Thyroid gland (tissue), 4 donors: Measurements from ENCODE around the gene OASL. TPM values are rescaled to one million over a fixed set of nuclear protein-coding genes. Genes with fewer than 3 reads are reported as not detected.

ENCODE experiments used
- DNase-seq, 2 donors: peaks; one replicate each; pipeline ENCODE4 v3.0.0-alpha.2; 2019
- H3K27ac ChIP-seq, 3 donors: fragments of 200-600 bp; sonication (generic); 1 replicate in 2 of 3; 2 replicates in 1 of 3; pipeline ENCODE4 v1.5.1; 2016 to 2019; ENCODE audit warnings: mild to moderate bottlenecking in 1 of 3, moderate library complexity in 1 of 3
- H3K27me3 ChIP-seq: fragments of 200-600 bp; sonication (generic); one replicate; pipeline ENCODE4 v1.5.1; 2019
- H3K36me3 ChIP-seq, 2 donors: fragments of 200-600 bp; sonication (generic); one replicate each; pipeline ENCODE4 v1.5.1; 2016 to 2019
- H3K4me1 ChIP-seq, 2 donors: fragments of 200-600 bp; sonication (generic); one replicate each; pipeline ENCODE4 v1.5.1; 2017 to 2019
- H3K4me3 ChIP-seq, 3 donors: fragments of 200-600 bp; sonication (generic); replicated peaks in 1 of 3; 1 replicate in 2 of 3; 2 replicates in 1 of 3; pipeline ENCODE4 v1.5.1; 2016; ENCODE audit warnings: mild to moderate bottlenecking in 1 of 3
- H3K9me3 ChIP-seq: fragments of 200-600 bp; sonication (generic); one replicate; pipeline ENCODE4 v1.5.1; 2017
- POLR2A ChIP-seq, 2 donors: fragments of 450-650 bp; IDR thresholded peaks; one replicate each; pipeline ENCODE4 v1.6.1; 2017; ENCODE audit warnings: antibody characterized with exemption in 2 of 2, mild to moderate bottlenecking in 2 of 2, moderate library complexity in 1 of 2
- WGBS, 2 donors: methylation state at CpG; one replicate each; pipeline ENCODE4 v1.1.5; 2017; 5-methylcytosine and 5-hydroxymethylcytosine counted together
- intact Hi-C: fragments of 100-400 bp; cut with DNase I; formaldehyde crosslinking; loops from one replicate; pipeline ENCODE4 v1.15.1; 2023
- total RNA-seq, 4 donors: library from RNA; depleted of rRNA; stranded (reverse); fragments of >200 nt; gene quantifications; one replicate each; pipeline ENCODE4 v1.2.3, GENCODE V29; 2016
- TF ChIP-seq, protein P1 (sequence below), 6 experiments: fragments of 200-600 bp in 3 of 6; fragments of 450-650 bp in 3 of 6; sonication (generic) in 3 of 6; IDR thresholded peaks; one replicate each; pipeline ENCODE4 v1.5.1; 2016 to 2019; ENCODE audit warnings: antibody characterized with exemption in 6 of 6, mild to moderate bottlenecking in 2 of 6, inconsistent platforms in 1 of 6, moderate library complexity in 1 of 6

Gene OASL
- total RNA-seq, 4 donors from 2014 or later, result 0.20 to 1.4 (median 0.49) TPM

DNA sequence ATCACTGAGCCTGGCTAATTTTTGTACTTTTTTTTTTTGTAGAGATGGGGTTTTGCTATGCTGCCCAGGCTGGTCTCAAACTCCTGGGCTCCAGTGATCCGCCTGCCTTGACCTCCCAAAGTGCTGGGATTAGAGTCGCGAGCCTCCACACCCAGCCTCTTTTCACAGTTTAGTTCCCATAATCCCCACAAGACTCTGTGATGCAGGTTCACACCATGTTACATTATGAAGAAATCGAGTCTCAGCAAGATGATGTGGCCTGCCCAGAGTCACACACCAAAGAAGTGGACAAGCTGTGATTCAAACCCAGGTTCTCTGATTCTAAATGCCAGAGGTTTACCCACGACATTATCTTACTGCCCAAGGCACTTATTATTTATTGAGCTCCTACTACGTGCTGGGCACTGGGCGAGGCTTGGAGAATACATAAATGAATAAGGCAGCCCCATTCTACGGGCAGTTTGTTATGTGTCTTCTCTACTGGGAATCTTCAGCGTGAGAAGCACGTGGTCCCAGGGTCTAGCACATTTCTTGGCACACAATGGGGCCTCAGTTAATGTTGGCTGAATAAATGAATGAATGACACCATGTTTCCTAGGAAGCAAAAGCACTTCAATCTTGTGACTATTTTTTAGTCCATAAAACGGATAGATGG, 23.5 kb upstream of the OASL start:
- Histone ChIP-seq H3K9me3 (no peaks in the 10 kb centered on the region), H3K36me3 (no peaks in the 10 kb centered on the region), H3K27ac (no peak overlapping the region), H3K27me3 (no peaks in the 10 kb centered on the region), H3K4me1 (peaks cover 8 to 11% of the 10 kb centered on the region in 2 donors), H3K4me3 (no peak overlapping the region)
- 91 to 95% methylated on average over 11 of the region's 11 CpGs for WGBS, 2 donors
- TF ChIP-seq, protein P1, sequence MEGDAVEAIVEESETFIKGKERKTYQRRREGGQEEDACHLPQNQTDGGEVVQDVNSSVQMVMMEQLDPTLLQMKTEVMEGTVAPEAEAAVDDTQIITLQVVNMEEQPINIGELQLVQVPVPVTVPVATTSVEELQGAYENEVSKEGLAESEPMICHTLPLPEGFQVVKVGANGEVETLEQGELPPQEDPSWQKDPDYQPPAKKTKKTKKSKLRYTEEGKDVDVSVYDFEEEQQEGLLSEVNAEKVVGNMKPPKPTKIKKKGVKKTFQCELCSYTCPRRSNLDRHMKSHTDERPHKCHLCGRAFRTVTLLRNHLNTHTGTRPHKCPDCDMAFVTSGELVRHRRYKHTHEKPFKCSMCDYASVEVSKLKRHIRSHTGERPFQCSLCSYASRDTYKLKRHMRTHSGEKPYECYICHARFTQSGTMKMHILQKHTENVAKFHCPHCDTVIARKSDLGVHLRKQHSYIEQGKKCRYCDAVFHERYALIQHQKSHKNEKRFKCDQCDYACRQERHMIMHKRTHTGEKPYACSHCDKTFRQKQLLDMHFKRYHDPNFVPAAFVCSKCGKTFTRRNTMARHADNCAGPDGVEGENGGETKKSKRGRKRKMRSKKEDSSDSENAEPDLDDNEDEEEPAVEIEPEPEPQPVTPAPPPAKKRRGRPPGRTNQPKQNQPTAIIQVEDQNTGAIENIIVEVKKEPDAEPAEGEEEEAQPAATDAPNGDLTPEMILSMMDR (IDR thresholded peaks at IDR 0.05), result no peak
- no peak for TF ChIP-seq POLR2A (IDR thresholded peaks at IDR 0.05)
- intact Hi-C loops, result no loop called here
- no peak for DNase-seq

GRCh38 chr12:121061831-121062230, 22.8 kb upstream of the OASL start:
- Histone ChIP-seq H3K27me3 (no peaks in the 10 kb centered on the region), H3K4me1 (peaks cover 8 to 11% of the 10 kb centered on the region in 2 donors), H3K4me3 (no peak overlapping the region), H3K9me3 (no peaks in the 10 kb centered on the region), H3K27ac (no peak overlapping the region), H3K36me3 (no peaks in the 10 kb centered on the region)
- TF ChIP-seq POLR2A (IDR thresholded peaks at IDR 0.05), result no peak
- TF ChIP-seq, protein P1 (IDR thresholded peaks at IDR 0.05), result no peak
- intact Hi-C loops, result no loop called here
- 59 to 60% methylated on average over 2 of the region's 2 CpGs for WGBS, 2 donors
- DNase-seq, result no peak

- Histone ChIP-seq H3K9me3 (no peaks in the 10 kb centered on the region), H3K4me3 (peak overlapping the region in 1 of 3 donors; percentile 14), H3K4me1 (peaks cover 8 to 11% of the 10 kb centered on the region in 2 donors), H3K27me3 (no peaks in the 10 kb centered on the region), H3K27ac (peak overlapping the region; percentile 9 to 76 (median 56)), H3K36me3 (no peaks in the 10 kb centered on the region)
- intact Hi-C loops, result no loop called here
- TF ChIP-seq POLR2A (IDR thresholded peaks at IDR 0.05), result no peak
- TF ChIP-seq, protein P1 (IDR thresholded peaks at IDR 0.05), result peak in 3 of 6 experiments; percentile 36 to 50 (median 38)
- WGBS, 2 donors, result 46% methylated on average over 16 of the region's 16 CpGs
- peak; percentile 15 to 32 for DNase-seq
Measured at GRCh38 chr12:121060149-121061001, 21.3 kb upstream of the OASL start.

DNA sequence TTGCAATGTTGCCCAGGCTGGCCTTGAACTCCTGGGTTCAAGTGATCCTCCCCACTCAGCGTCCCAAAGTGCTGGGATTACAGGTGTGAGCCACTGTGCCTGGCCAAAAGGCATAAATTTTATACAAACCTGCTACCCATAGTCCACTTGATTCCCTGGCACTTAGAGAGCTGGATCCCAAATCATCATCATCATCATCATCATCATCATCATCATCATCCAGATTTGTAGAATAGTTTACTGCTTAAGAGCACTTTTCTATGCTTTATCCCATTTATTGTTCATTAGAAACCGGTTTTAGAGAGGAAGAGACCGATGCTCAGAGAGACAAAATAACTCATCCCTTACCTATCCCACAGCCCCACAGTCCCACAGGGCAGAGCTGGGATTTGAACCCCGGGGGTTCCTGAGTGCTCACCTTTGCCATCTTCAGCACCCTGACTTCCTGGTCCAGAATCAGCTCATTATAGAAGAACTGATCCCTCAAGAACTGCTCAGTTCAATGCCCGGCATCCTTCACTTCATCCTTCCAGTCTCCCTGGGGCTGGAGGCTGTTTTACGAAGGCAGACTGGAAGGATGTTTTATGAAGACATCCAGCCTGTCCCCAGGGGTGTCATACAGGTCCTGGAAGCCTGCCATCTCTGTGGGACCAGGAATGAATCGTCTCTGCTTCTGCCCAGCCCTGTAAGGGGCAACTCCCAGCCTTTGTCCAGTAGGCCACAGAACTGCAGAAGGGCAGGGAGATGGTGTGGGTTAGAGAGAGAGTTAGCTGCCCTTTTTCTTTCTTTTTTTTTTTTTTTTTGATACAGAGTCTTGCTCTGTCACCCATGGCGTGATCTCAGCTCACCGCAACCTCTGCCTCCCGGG, 20.2 kb upstream of the OASL start:
- whole genome bisulfite sequencing, 2 donors, result 82 to 87% methylated on average over 10 of the region's 10 CpGs
- Histone ChIP-seq H3K27me3 (no peaks in the 10 kb centered on the region), H3K27ac (peak overlapping the region in 1 of 3 donors; percentile 56), H3K9me3 (no peaks in the 10 kb centered on the region), H3K4me1 (peaks cover 8 to 11% of the 10 kb centered on the region in 2 donors), H3K4me3 (no peak overlapping the region), H3K36me3 (no peaks in the 10 kb centered on the region)
- DNase-seq, result no peak
- intact Hi-C loops, result no loop called here
- TF ChIP-seq, protein P1 (IDR thresholded peaks at IDR 0.05), result no peak
- no peak for TF ChIP-seq POLR2A (IDR thresholded peaks at IDR 0.05)
